GM19240 (cell line): Measurements from ENCODE around the gene MYO15A.

ENCODE experiments used
- DNase-seq: peaks from one replicate; pipeline ENCODE4 v3.0.0; 2011; ENCODE audit warnings: low spot score; ENCODE audit not compliant: insufficient read length

The MYO15A gene

DNA sequence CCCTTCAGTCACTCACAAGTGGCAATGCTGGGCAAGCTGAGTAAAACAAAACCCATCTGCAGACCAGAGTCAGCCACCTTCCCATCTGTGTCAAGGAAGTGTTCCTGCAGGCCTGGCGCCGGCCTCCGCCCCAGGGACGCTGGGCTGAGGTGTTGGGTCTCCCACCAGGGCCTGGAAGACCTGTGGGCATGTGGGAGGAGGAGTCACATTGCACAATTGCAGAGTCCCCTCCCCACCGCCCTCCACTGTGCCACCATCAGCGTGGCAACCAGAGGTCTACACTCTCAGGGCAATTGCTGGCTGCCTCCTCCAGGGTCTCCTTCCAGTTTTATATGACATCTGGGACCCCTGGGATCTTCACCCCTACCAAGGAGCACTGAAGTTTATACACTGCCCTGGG lies 3.0 kb upstream of the MYO15A start:
- no peak for DNase-seq

DNA sequence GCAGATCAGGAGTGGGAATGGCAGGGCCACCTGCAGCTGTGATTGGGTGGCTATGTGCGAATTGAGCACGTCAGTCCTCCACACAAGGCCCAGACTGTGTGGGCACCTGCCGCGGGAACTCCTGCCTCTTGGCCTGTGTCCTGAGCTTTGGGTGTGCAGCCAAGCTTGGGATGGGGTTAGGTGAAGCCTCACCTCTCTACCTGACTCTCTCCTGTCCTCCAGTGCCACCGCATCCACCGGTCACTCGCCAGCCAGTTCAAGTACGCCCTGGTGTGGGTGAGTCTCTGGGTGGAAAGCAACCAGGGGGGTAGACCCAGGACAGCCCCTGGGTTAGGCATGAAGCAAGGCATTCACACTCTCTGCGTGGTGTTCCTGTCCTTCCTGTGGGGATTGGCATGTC lies 2.3 kb upstream of the MYO15A start:
- DNase-seq = no peak

DNA sequence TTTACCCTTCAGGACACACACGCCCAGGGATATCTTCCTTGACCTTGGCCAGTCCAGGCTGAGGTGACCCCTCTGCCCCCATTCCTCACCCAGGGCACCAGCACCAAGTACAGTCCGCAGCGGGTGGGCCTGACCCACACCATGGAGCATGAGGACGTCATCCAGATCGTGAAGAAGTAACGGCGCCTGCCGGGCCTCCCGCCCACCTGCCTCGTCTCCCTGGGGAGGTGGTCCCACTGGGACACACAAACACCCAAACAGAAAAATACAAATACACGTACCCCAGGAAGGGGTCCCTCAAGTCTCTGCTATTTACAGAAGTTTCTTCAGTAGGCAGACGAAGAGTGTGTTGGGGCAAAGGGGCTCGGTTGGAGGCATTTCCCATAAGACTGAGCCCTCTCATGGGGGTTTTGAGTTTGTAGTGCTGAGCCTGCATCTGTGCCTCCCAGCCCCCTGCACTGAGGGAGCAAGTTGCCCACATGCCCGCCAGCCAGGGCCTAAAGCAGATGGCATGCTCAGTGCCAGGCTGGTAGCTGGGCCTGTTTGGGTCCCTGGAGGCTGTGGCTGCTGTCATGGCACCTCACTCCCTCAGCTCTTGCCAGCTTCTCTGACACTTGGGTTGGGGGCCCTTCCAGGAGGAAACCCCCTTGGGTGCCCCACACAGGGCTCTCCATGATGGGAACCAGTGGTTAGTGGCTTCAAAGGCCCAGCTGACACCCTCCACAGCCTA lies 1.3 kb upstream of the MYO15A start:
- no peak for DNase-seq

- DNase-seq = no peak
Measured at GRCh38 chr17:18107971-18108370, 585 bp upstream of the MYO15A start.

DNA sequence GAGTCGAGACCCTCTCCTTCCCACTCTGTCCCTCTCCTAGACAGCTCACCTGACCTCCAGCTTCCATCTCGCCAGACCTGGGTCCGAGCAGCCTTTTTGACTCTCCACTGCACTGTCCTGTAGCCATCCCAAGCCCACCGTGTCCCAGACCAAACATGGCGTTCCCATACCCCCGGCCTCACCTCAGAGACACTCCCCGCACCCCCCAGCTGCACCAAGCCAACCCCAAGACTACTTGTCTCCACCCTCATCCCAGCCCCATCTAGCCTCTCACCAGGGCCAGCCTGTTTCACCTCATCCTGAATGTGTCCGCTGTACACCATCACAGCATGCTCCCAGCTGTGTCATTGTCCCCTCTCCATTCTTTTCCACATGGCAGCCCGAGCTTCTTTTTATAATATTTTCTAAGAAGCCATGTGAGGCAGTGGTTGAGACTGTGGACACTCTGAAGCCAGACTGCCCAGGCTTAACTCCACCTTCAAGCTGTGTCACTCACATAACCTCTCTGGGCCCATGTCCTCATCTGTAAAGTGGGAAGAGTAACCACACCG lies 1.5 kb downstream of the MYO15A start:
- no peak for DNase-seq

DNA sequence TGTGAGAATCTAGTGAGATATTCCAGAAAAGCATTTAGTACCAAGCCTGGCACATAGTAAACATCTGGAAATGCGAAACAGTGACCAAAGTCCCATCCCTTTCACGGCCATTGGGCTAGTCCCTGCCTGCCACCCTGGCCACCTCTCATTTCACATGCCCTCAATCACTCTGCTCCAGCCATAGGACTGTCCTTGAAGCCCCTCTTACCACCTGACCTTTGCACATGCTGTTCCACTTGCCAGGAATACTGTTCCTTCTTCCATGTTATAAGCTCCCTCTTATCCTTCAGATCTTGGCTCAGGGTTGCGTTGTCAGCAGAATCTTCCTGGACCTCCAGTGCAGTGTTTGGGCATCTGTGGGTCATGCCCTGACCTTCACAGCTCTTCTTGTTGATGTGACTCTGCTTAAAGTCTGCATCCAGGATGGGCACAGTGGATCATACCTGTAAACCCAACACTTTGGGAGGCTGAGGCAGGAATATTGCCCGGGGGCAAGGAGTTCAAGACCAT lies 2.1 kb downstream of the MYO15A start:
- no peak for DNase-seq

DNA sequence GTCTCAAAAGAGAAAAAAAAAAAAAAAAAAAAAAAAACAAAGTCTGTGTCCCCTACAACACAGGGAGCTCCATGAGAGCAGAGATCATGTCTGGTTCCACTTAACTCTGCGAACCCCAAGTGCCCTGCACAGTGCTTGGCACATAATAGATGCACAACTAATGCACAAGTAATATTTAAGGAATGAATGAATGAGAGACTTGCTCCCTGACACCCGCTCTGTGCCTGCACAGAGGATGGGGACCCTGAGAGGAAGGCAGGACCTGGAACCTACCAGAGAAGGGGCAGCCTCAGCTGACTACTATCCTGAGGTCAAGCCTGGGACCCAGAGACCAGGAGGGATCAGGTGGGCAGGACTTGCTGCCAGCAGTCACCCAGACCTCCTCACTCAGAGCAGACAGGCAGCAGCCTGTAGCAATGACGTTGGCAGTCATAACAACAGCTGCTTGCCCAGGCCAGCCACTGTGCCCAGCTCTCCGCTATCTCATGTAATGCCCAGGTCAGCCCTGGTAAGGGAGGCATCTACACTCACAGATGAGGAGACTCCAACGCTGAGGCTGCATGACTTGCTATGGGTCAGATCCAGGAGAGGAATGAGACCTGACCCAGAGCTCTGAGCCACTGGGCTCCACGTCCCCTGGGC lies 2.9 kb downstream of the MYO15A start:
- no peak for DNase-seq

GRCh38 chr17:18115517-18115916 lies 7.0 kb downstream of the MYO15A start:
- no peak for DNase-seq

DNA sequence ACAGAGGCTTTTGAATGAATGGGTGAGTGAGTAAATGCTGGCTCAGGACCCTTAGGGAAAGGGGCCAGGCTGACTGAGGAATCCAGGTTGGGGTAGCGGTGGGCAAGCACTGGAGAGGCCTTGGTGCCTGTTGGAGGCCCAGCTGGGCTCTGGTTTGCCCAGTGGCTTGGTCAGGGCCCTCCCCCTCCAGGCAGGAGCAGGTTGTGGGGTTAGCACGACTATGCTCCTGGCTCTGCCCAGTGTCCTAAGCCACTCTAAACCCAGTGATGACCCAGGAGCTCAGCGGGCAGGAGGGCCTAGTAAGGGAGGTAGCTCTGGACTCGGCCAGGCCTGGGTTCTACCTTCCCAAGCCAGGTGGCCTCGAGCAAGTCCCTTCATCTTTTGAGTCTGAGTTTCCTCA lies 7.5 kb downstream of the MYO15A start:
- DNase-seq = no peak

GRCh38 chr17:18117533-18117932 lies 9.0 kb downstream of the MYO15A start:
- no peak for DNase-seq

DNA sequence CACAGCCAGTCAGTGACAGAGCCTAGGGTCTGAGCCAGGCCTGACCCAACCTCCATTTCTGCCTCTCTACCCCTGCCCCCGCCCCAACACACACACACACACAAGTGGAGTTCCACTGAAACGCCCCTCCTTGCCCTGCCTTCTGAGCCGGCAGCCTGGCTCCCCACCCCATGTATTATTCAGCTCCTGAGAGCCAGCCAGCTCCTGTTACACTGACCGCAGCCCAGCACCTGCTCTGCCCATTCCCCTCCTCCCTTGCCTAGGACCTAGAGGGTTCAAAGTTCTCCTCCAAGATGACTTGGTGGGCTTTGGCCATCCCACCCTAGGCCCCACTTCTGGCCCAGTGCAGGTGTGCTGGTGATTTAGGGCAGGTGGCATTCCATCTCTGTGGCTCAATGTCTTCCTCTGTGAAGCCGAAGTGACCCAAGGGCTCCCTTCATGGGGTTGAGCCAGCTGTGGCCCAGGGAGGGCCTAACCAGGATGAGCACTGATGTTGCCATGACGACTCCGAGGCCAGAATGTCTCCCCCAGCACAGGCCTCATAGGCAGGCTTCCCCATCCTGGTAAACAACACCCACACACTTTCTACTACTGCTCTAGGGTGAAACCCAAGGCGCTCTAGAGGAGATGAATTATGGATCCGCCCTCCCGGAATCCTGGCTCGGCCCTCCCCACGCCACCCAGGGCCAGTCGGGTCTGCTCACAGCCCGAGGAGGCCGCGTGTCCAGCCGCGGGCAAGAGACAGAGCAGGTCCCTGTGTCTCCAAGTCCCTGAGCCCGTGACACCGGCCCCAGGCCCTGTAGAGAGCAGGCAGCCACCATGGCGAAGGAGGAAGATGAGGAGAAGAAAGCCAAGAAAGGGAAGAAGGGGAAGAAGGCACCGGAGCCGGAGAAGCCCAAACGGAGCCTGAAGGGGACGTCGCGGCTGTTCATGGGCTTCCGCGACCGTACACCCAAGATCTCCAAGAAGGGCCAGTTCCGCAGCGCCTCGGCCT lies 9.7 kb downstream of the MYO15A start:
- no peak for DNase-seq

- DNase-seq = no peak
Measured at GRCh38 chr17:18119166-18119745, 10.7 kb downstream of the MYO15A start.

DNA sequence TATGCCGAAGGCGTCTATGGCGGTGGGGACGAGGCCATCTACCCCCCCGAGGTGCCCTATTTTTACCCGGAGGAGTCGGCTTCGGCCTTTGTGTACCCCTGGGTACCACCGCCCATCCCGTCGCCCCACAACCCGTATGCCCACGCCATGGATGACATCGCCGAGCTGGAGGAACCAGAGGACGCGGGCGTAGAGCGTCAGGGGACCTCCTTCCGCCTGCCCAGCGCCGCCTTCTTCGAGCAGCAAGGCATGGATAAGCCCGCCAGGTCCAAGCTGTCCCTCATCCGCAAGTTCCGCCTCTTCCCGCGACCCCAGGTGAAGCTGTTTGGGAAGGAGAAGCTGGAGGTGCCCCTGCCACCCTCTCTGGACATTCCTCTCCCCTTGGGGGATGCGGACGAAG lies 11.4 kb downstream of the MYO15A start:
- DNase-seq = no peak

DNA sequence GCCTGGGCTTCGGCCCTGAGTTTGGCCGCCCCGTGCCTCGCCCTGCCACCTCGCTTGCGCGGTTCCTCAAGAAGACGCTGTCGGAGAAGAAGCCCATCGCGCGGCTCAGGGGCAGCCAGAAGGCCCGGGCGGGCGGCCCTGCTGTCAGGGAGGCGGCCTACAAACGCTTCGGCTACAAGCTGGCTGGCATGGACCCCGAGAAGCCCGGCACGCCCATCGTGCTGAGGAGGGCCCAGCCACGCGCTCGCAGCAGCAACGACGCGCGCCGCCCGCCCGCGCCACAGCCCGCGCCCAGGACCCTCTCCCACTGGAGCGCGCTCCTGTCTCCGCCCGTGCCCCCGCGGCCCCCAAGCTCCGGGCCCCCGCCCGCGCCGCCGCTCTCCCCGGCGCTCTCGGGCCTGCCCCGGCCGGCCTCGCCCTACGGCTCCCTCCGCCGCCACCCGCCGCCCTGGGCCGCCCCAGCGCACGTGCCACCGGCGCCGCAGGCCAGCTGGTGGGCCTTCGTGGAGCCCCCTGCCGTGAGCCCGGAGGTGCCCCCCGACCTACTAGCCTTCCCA lies 12.0 kb downstream of the MYO15A start:
- no peak for DNase-seq

DNA sequence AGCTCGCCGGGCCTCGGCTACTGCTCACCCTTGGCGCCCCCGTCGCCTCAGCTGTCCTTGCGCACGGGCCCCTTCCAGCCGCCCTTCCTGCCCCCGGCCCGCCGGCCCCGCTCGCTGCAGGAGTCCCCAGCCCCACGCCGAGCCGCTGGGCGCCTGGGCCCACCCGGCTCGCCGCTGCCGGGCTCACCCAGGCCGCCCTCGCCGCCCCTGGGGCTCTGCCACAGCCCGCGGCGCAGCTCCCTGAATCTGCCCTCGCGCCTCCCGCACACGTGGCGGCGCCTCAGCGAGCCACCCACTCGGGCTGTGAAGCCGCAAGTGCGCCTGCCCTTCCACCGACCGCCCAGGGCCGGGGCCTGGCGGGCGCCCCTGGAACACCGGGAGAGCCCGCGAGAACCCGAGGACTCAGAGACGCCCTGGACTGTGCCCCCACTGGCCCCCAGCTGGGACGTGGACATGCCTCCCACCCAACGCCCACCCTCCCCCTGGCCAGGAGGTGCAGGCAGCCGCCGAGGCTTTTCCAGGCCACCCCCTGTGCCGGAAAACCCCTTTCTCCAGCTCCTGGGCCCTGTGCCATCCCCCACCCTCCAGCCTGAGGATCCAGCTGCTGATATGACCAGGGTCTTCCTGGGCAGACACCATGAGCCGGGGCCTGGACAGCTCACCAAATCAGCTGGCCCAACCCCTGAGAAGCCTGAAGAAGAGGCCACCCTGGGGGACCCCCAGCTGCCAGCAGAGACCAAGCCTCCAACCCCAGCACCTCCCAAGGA lies 12.8 kb downstream of the MYO15A start:
- DNase-seq = no peak

DNA sequence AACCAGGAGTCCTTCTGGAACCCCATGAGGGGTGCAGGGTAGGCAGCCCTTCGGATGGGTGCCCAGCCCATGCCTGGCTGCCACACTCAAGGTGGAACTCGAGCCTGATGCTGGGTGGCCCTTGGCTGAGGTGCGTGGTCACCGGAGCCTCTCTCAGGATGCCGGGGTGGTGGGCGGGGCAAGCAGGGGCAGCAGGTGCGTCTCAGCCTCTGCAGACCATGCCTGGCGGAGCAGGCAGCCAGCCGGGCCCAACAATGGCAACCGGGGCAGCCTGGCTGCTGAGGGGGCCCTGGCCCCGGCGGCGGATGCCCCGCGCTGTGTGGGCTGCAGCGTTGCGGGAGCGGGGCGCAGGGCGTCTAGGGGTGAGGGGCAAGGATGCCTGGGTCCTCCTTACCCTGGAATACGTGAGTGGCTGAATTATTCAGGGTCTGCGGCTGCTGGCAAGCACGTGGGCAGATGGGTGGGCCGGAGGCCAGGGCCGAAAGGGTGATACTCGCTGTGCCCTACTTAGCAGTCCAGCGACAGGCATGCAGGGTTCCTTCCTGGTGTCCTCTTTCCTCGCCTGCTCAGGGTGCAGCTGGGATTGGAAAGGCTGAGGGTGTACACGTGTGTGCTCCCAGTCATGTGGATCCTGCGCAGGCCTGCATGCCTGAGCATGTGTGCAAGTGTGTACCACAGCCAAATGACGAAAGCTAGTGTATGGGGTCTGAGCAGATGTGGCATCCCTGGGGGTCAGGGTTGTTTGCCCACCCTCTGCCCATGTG lies 14.6 kb downstream of the MYO15A start:
- no peak for DNase-seq

DNA sequence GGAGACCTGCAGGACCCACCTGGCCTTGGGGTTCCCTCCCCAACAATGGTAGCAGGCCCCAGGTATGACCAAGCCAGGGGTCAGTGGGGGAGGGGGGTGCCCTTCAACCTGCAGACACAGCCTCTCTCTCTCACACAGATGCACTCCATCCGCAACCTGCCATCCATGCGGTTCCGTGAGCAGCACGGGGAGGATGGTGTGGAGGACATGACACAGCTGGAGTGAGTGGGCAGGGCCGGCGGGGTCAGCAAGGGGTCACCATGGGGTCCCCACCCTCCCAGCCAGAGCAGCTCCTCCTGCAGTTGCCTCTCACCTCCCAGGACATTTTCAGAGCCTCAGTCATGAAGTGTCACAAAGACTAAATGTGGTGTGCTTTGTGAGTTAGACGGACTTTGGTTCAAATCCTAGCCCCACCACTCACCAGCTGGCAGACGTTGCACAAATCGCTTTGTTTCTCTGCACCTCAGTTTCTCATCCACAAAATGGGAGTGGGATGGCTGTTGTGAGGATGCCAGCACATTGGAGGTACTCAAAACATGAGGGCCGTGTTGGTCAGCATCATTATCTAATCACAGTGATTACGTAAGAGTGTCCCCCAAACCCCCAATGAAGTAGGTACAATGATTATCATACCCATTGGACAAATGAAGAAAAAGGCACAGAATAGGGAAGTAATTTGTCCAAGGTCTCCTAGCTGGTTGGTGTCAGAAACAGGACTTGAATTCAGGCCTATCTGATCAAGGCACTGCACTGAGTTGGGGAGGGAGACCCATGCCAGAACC lies 16.0 kb downstream of the MYO15A start:
- no peak for DNase-seq

- no peak for DNase-seq
Measured at GRCh38 chr17:18129041-18129502, 20.5 kb downstream of the MYO15A start.
